HL-60/S4 treated with retinoic acid at 250 ng/mL for 4 days and 3 days (cell line): ENCODE measurements around the gene PIGU.
"Not testable (repeated sequence)": the region's sequence is repeated elsewhere in the genome, so short reads cannot be mapped to it uniquely, and the experiment has no call there.

Source experiments
- in situ Hi-C: fragments of 300-500 bp; cut with MboI; formaldehyde crosslinking; loops from 2 replicates; pipeline ENCODE4 v1.7.0; 2022; ENCODE audit warnings: low sequenced_read_pairs

Gene PIGU

GRCh38 chr20:34676642-34677373 lies at the start of gene PIGU:
TSS of gene PIGU (minus strand) at chr20:34677092. CDS start at chr20:34677085, 7 bp downstream.
- in situ Hi-C loops, result no loop called here

GRCh38 chr20:34724172-34724571 lies 47.3 kb upstream of the PIGU start:
- in situ Hi-C loops, result no loop called here

- in situ Hi-C loops, result not testable (repeated sequence)
Observed at GRCh38 chr20:34722560-34722959, 45.7 kb upstream of the PIGU start.

- in situ Hi-C loops, result no loop called here
Observed at GRCh38 chr20:34720266-34720665, 43.4 kb upstream of the PIGU start.

GRCh38 chr20:34719242-34720017 lies 42.5 kb upstream of the PIGU start:
- in situ Hi-C loops, result not testable (repeated sequence)

GRCh38 chr20:34717230-34718095 lies 40.6 kb upstream of the PIGU start:
- in situ Hi-C loops, result no loop called here

- in situ Hi-C loops, result no loop called here
Observed at GRCh38 chr20:34716921-34717229, 40.0 kb upstream of the PIGU start.

GRCh38 chr20:34715384-34715783 lies 38.5 kb upstream of the PIGU start:
- in situ Hi-C loops, result no loop called here

GRCh38 chr20:34713944-34714515 lies 37.1 kb upstream of the PIGU start:
- in situ Hi-C loops, result not testable (repeated sequence)

- in situ Hi-C loops, result no loop called here
Observed at GRCh38 chr20:34713194-34713943, 36.5 kb upstream of the PIGU start.

GRCh38 chr20:34712525-34713192 lies 35.8 kb upstream of the PIGU start:
- in situ Hi-C loops, result no loop called here

GRCh38 chr20:34711813-34712430 lies 35.0 kb upstream of the PIGU start:
- in situ Hi-C loops, result no loop called here

- in situ Hi-C loops, result no loop called here
Observed at GRCh38 chr20:34710861-34711574, 34.1 kb upstream of the PIGU start.

- in situ Hi-C loops, result no loop called here
Observed at GRCh38 chr20:34710568-34710839, 33.6 kb upstream of the PIGU start.

- in situ Hi-C loops, result loop anchor here (10.0 kb wide), 1 partner anchor 175 kb away; no protein-coding TSS in a partner anchor
Observed at GRCh38 chr20:34709831-34710567, 33.1 kb upstream of the PIGU start.

GRCh38 chr20:34709044-34709830 lies 32.3 kb upstream of the PIGU start:
- in situ Hi-C loops, result loop anchor here (10.0 kb wide), 1 partner anchor 174 kb away; no protein-coding TSS in a partner anchor

- in situ Hi-C loops, result loop anchor here (10.0 kb wide), 1 partner anchor 174 kb away; no protein-coding TSS in a partner anchor
Observed at GRCh38 chr20:34708621-34709043, 31.7 kb upstream of the PIGU start.
